B cell (primary cell): ENCODE data around the gene GLIS1. TPM values are rescaled to one million over a fixed set of nuclear protein-coding genes. Genes with fewer than 3 reads are reported as not detected.

Source experiments
- ATAC-seq: fragments of 200-7000 bp; cut with Tn5 transposase; one replicate; pipeline ENCODE4 v1.10.0; 2021; ENCODE audit warnings: low read depth, mild to moderate bottlenecking, moderate number of reproducible peaks, moderate library complexity
- CTCF ChIA-PET: fragments of 350-600 bp; sonication (Branson Sonifier 250); formaldehyde crosslinking; loops from one replicate; lab custom pipeline; 2021; ENCODE audit warnings: antibody characterized with exemption, inconsistent platforms; lab: Charles Lee
- POLR2A ChIA-PET: fragments of 350-600 bp; sonication (Branson Sonifier 250); formaldehyde crosslinking; loops from one replicate; lab custom pipeline; 2021; ENCODE audit warnings: antibody characterized with exemption; lab: Charles Lee
- DNase-seq: peaks from one replicate; pipeline ENCODE4 v3.0.0; 2013
- H2AFZ ChIP-seq: 2 replicates; pipeline ENCODE4 v1.6.1; 2012; ENCODE audit warnings: mild to moderate bottlenecking, low read depth, low read length; ENCODE audit not compliant: insufficient read depth, poor library complexity, severe bottlenecking
- H3K27ac ChIP-seq, 2 donors: 1 replicate in 1 of 2; 2 replicates in 1 of 2; pipeline ENCODE4 v1.5.1; 2012 to 2013; ENCODE audit warnings: low read length in 2 of 2, mild to moderate bottlenecking in 2 of 2, moderate library complexity in 1 of 2
- H3K27me3 ChIP-seq, 4 experiments: fragments of 200-600 bp in 1 of 4; sonication (generic) in 1 of 4; replicated peaks in 1 of 4; 1 replicate in 2 of 4; 2 replicates in 2 of 4; pipeline versions ENCODE4 v1.6.1 to v1.7.0; 2013 to 2016; ENCODE audit warnings: low read length in 3 of 4, mild to moderate bottlenecking in 2 of 4, mixed read lengths in 1 of 4, moderate library complexity in 1 of 4; ENCODE audit not compliant: insufficient read depth in 4 of 4, control insufficient read depth in 3 of 4; ENCODE audit errors: control extremely low read depth in 1 of 4
- H3K36me3 ChIP-seq, 2 experiments: replicated peaks in 1 of 2; 1 replicate in 1 of 2; 2 replicates in 1 of 2; pipeline versions ENCODE4 v1.6.1 to v1.7.1; 2013; ENCODE audit warnings: low read length in 1 of 2; ENCODE audit not compliant: insufficient read depth in 2 of 2, control insufficient read depth in 1 of 2; ENCODE audit errors: control extremely low read depth in 1 of 2, extremely low read depth in 1 of 2
- H3K4me1 ChIP-seq, 2 donors: fragments of 200-600 bp in 1 of 2; sonication (generic) in 1 of 2; 1 replicate in 1 of 2; 2 replicates in 1 of 2; pipeline versions ENCODE4 v1.5.1 to v1.6.1; 2013 to 2017; ENCODE audit warnings: low read length in 2 of 2; ENCODE audit not compliant: control insufficient read depth in 2 of 2, insufficient read depth in 2 of 2
- H3K4me2 ChIP-seq: replicated peaks from 2 replicates; pipeline ENCODE3; 2012; ENCODE audit warnings: mild to moderate bottlenecking, low read depth, low read length; ENCODE audit not compliant: poor library complexity, severe bottlenecking
- H3K4me3 ChIP-seq, 5 experiments: fragments of 200-600 bp in 1 of 5; sonication (generic) in 1 of 5; 1 replicate in 3 of 5; 2 replicates in 2 of 5; pipeline versions ENCODE4 v1.5.1 to v1.7.0; 2011 to 2016; ENCODE audit warnings: low read length in 4 of 5, mild to moderate bottlenecking in 4 of 5, low read depth in 2 of 5, control low read depth in 1 of 5, moderate library complexity in 1 of 5; ENCODE audit not compliant: insufficient read depth in 1 of 5; ENCODE audit errors: control extremely low read depth in 1 of 5, extremely low read depth in 1 of 5
- H3K79me2 ChIP-seq: fragments of 200-600 bp; sonication (generic); one replicate; pipeline ENCODE4 v1.6.0; 2016; ENCODE audit warnings: low read length; ENCODE audit not compliant: control insufficient read depth, insufficient read depth
- H3K9ac ChIP-seq: fragments of 200-600 bp; sonication (generic); 2 replicates; pipeline ENCODE4 v1.6.1; 2017; ENCODE audit warnings: mild to moderate bottlenecking, low read length, moderate library complexity
- H3K9me3 ChIP-seq, 3 donors: one replicate each; pipeline versions ENCODE4 v1.6.1 to v1.7.1; 2013; ENCODE audit warnings: low read length in 2 of 3; ENCODE audit not compliant: control insufficient read depth in 2 of 3, insufficient read depth in 1 of 3; ENCODE audit errors: control extremely low read depth in 1 of 3
- H4K20me1 ChIP-seq: 2 replicates; pipeline ENCODE4 v1.6.0; 2012; ENCODE audit warnings: mild to moderate bottlenecking, low read length; ENCODE audit not compliant: insufficient read depth, control insufficient read depth, poor library complexity, severe bottlenecking
- H3K27ac Mint-ChIP-seq: one replicate; pipeline ENCODE4 v1.8.0; 2021; ENCODE audit warnings: mixed read lengths
- H3K27me3 Mint-ChIP-seq: one replicate; pipeline ENCODE4 v1.8.0; 2021; ENCODE audit warnings: mixed read lengths
- H3K4me1 Mint-ChIP-seq: one replicate; pipeline ENCODE4 v1.8.0; 2021; ENCODE audit warnings: mixed read lengths
- H3K4me3 Mint-ChIP-seq: one replicate; pipeline ENCODE4 v1.8.0; 2021; ENCODE audit warnings: mixed read lengths
- H3K9me3 Mint-ChIP-seq: one replicate; pipeline ENCODE4 v1.8.0; 2022; ENCODE audit warnings: mixed read lengths; ENCODE audit not compliant: insufficient read depth
- CTCF ChIP-seq: fragments of 200-600 bp; IDR thresholded peaks from one replicate; pipeline ENCODE4 v1.8.0; 2022; ENCODE audit warnings: antibody characterized with exemption, mild to moderate bottlenecking
- EZH2 ChIP-seq: IDR thresholded peaks from 2 replicates; pipeline ENCODE4 v1.6.1; 2012; ENCODE audit warnings: borderline replicate concordance, low read depth, mild to moderate bottlenecking, moderate library complexity, low read length; ENCODE audit not compliant: insufficient read depth, poor library complexity, severe bottlenecking
- WGBS: methylation state at CpG from one replicate; pipeline ENCODE4 v1.1.5; 2013; ENCODE audit warnings: missing lambda C conversion rate; ENCODE audit not compliant: insufficient coverage; 5-methylcytosine and 5-hydroxymethylcytosine counted together
- intact Hi-C: fragments of 100-400 bp; cut with micrococcal nuclease; formaldehyde crosslinking; loops from one replicate; pipeline ENCODE4 v1.10.0; 2022
- polyA plus RNA-seq: library from polyadenylated mRNA; depleted of rRNA; stranded (reverse); fragments of >200 nt; gene quantifications from 2 replicates; pipeline ENCODE4 v1.2.3, GENCODE V29; 2012
- total RNA-seq, 2 donors: library from RNA; stranded (reverse); fragments of 120-200 nt in 1 of 2; gene quantifications; 1 replicate in 1 of 2; 2 replicates in 1 of 2; pipeline versions ENCODE4 v1.2.3 to v1.2.4, GENCODE V29; 2013 to 2022

The GLIS1 gene
- total and polyA plus RNA-seq, 2 donors (not counting 1 experiment from before 2014, with no cell fraction given): not detected

DNA sequence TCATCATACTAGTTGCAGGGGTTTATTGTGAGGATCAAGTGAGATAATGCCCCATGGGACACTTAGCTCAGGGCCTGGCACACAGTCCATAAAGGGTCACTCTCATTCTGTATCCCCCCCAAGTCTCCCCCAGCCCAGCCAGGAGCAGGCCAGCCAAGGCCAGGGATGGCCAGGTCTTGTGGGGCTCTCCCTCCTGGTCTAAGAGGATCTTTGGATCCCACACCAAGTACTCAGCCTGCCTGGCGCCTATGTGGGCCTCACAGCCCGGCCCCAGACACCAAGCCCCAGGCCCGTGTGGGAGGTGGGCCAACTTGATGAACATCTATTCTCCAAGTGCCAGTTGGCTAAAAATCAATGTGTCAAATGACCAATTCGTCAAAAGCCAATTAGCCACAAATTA, 117.8 kb downstream of the GLIS1 start:
- Histone ChIP-seq H3K4me3 (no peak overlapping the region), H3K36me3 (no peaks in the 10 kb centered on the region), H3K9me3 (no peaks in the 10 kb centered on the region), H3K4me1 (no peaks in the 10 kb centered on the region), H3K4me2 (no peak overlapping the region), H2AFZ (no peak overlapping the region), H4K20me1 (no peaks in the 10 kb centered on the region), H3K79me2 (no peaks in the 10 kb centered on the region), H3K9ac (no peak overlapping the region), H3K27me3 (no peaks in the 10 kb centered on the region), H3K27ac (no peak overlapping the region)
- no peak for ATAC-seq
- Mint-ChIP-seq H3K9me3 (no peaks in the 10 kb centered on the region), H3K4me3 (no peak overlapping the region), H3K27ac (no peak overlapping the region), H3K4me1 (no peaks in the 10 kb centered on the region), H3K27me3 (peaks cover 2% of the 10 kb centered on the region)
- POLR2A ChIA-PET: no interaction called here
- WGBS: 67% methylated on average over 1 of the region's 4 CpGs
- TF ChIP-seq CTCF: no peak
- TF ChIP-seq EZH2: no peak
- intact Hi-C loops: no loop called here
- no peak for DNase-seq
- CTCF ChIA-PET: no interaction called here

DNA sequence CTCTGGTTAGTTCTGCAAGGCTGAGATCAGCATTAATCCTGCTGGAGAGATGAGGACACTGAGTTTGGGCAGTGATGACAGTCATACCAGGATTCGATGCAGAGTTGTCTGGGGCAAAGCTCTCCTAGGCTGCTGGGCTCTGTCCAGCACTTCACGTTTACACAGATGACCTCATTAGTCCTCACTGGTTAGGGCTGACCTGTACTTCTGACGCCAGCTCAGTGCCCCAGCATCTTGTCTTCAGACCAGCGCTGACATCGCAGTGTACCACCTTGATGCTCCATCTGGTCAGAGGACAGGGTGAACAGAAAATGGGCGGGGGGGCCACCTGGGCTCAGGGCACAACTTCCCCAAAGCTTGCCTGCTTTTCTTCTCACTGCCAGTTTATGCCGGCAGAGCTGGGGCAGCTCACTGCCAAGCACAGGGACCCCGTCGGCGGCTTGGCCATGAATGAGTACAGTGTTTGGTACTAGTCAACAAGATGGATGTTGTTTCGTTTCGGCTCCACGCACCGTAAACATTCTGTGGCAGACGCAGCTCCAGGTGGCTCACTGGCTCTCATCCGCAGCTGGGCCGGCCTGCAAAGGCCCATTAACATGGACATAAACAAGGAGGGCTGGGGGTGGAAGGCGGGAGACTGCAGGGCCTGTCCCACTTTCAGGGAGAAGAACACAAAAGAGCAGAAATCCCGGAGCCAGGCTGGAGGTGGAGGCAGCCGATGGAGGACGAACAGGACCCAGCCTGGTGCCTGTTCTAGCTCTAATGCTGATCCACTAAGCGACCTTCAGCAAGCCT, 118.7 kb downstream of the GLIS1 start:
- no peaks in the 10 kb centered on the region for H3K36me3 ChIP-seq
- Mint-ChIP-seq H3K27me3 (peaks cover 2% of the 10 kb centered on the region), H3K9me3 (no peaks in the 10 kb centered on the region), H3K27ac (no peak overlapping the region), H3K4me3 (no peak overlapping the region), H3K4me1 (no peaks in the 10 kb centered on the region)
- H3K27me3 ChIP-seq: no peaks in the 10 kb centered on the region
- ChIA-PET POLR2A (no interaction called here), CTCF (no interaction called here)
- no peaks in the 10 kb centered on the region for H3K79me2 ChIP-seq
- H3K4me2 ChIP-seq: no peak overlapping the region
- ATAC-seq (no peak), DNase-seq (no peak)
- H3K4me1 ChIP-seq: no peaks in the 10 kb centered on the region
- H4K20me1 ChIP-seq: no peaks in the 10 kb centered on the region
- no peak overlapping the region for H3K9ac ChIP-seq
- H3K27ac ChIP-seq: no peak overlapping the region
- H3K4me3 ChIP-seq: no peak overlapping the region
- H3K9me3 ChIP-seq: no peaks in the 10 kb centered on the region
- intact Hi-C loops: no loop called here
- 93% methylated on average over 22 of the region's 22 CpGs for WGBS
- TF ChIP-seq CTCF (no peak), EZH2 (no peak)
- no peak overlapping the region for H2AFZ ChIP-seq
